GM19193 (cell line): ENCODE measurements around the gene UCKL1.

Experiments used
- POLR2A ChIP-seq: IDR thresholded peaks from 4 replicates; pipeline ENCODE4 v1.6.1; 2011; ENCODE audit not compliant: insufficient read depth, insufficient read length; ENCODE audit errors: extremely low read depth

The UCKL1 gene

GRCh38 chr20:63942250-63942951 is 13.8 kb downstream of the UCKL1 start:
- TF ChIP-seq POLR2A: no peak

- TF ChIP-seq POLR2A: no peak
These were observed 14.7 kb downstream of the UCKL1 start for GRCh38 chr20:63941282-63942081.

- TF ChIP-seq POLR2A: no peak
These were observed 15.5 kb downstream of the UCKL1 start for GRCh38 chr20:63940472-63941266.

GRCh38 chr20:63940071-63940471 is 16.1 kb downstream of the UCKL1 start:
- no peak for TF ChIP-seq POLR2A

GRCh38 chr20:63939061-63939935 is 16.9 kb downstream of the UCKL1 start:
- TF ChIP-seq POLR2A: no peak

GRCh38 chr20:63937596-63937995 is 18.6 kb downstream of the UCKL1 start:
- TF ChIP-seq POLR2A: no peak

- no peak for TF ChIP-seq POLR2A
These were observed 20.8 kb downstream of the UCKL1 start for GRCh38 chr20:63935447-63935846.

- TF ChIP-seq POLR2A: no peak
These were observed 21.7 kb downstream of the UCKL1 start for GRCh38 chr20:63934271-63935068.

GRCh38 chr20:63933646-63934045 is 22.6 kb downstream of the UCKL1 start:
- TF ChIP-seq POLR2A: no peak

- no peak for TF ChIP-seq POLR2A
These were observed 23.5 kb downstream of the UCKL1 start for GRCh38 chr20:63932606-63933160.

- TF ChIP-seq POLR2A: no peak
These were observed 24.5 kb downstream of the UCKL1 start for GRCh38 chr20:63931735-63932134.

GRCh38 chr20:63930971-63931553 is 25.2 kb downstream of the UCKL1 start:
- no peak for TF ChIP-seq POLR2A

GRCh38 chr20:63929071-63929470 is 27.1 kb downstream of the UCKL1 start:
- no peak for TF ChIP-seq POLR2A
